Smooth muscle cell (in vitro differentiated cells): Measurements from ENCODE around the gene LEMD2. TPM values are rescaled to one million over a fixed set of nuclear protein-coding genes. Genes with fewer than 3 reads are reported as not detected.

Source experiments
- DNase-seq: peaks from one replicate; lab custom pipeline; 2025; ENCODE audit not compliant: unreplicated experiment; lab: John Stamatoyannopoulos, UW
- H2AFZ ChIP-seq: fragments of 200-600 bp; sonication (generic); 2 replicates; pipeline ENCODE4 v1.6.0; 2016; ENCODE audit warnings: antibody characterized with exemption, low read depth, mild to moderate bottlenecking
- H3F3A ChIP-seq: fragments of 200-600 bp; sonication (generic); 2 replicates; pipeline ENCODE4 v1.6.0; 2017; ENCODE audit warnings: antibody characterized with exemption, low read depth
- H3K27ac ChIP-seq: fragments of 200-600 bp; sonication (generic); 2 replicates; pipeline ENCODE4 v1.5.1; 2016; ENCODE audit warnings: low read depth, mild to moderate bottlenecking
- H3K27me3 ChIP-seq: fragments of 200-600 bp; sonication (generic); 2 replicates; pipeline ENCODE4 v1.6.1; 2016; ENCODE audit warnings: low read depth, mild to moderate bottlenecking
- H3K36me3 ChIP-seq: fragments of 200-600 bp; sonication (generic); 2 replicates; pipeline ENCODE4 v1.5.1; 2016; ENCODE audit warnings: low read depth
- H3K4me1 ChIP-seq: fragments of 200-600 bp; sonication (generic); 2 replicates; pipeline ENCODE4 v1.5.1; 2016; ENCODE audit warnings: low read depth
- H3K4me2 ChIP-seq: fragments of 200-600 bp; sonication (generic); 2 replicates; pipeline ENCODE4 v1.6.0; 2016; ENCODE audit warnings: mild to moderate bottlenecking
- H3K4me3 ChIP-seq: fragments of 200-600 bp; sonication (generic); 2 replicates; pipeline ENCODE4 v1.5.1; 2016; ENCODE audit warnings: mild to moderate bottlenecking
- H3K79me2 ChIP-seq: fragments of 200-600 bp; sonication (generic); 2 replicates; pipeline ENCODE4 v1.6.0; 2016; ENCODE audit warnings: low read depth, mild to moderate bottlenecking
- H3K9ac ChIP-seq: fragments of 200-600 bp; sonication (generic); 2 replicates; pipeline ENCODE4 v1.6.0; 2016; ENCODE audit warnings: low read depth
- H3K9me3 ChIP-seq: fragments of 200-600 bp; sonication (generic); replicated peaks from 2 replicates; pipeline ENCODE4 v1.5.1; 2016; ENCODE audit warnings: low read depth
- H4K20me1 ChIP-seq: fragments of 200-600 bp; sonication (generic); 2 replicates; pipeline ENCODE4 v1.6.0; 2016; ENCODE audit warnings: low read depth
- CTCF ChIP-seq: fragments of 200-600 bp; sonication (generic); IDR thresholded peaks from 2 replicates; pipeline ENCODE4 v1.5.1; 2017; ENCODE audit warnings: borderline replicate concordance, mild to moderate bottlenecking, antibody characterized with exemption; ENCODE audit not compliant: insufficient read depth, poor library complexity, severe bottlenecking
- WGBS: methylation state at CpG from one replicate; pipeline ENCODE4 v1.1.7; 2016; ENCODE audit warnings: low lambda C conversion rate; 5-methylcytosine and 5-hydroxymethylcytosine counted together
- polyA plus RNA-seq: library from polyadenylated mRNA; unstranded; fragments of >200 nt; fragmentation: Nextera tagmentation; extraction: Ambion mirVana; gene quantifications from 2 replicates; pipeline ENCODE4 v1.2.1, GENCODE V29; 2016
- total RNA-seq: library from RNA; depleted of rRNA; stranded (reverse); fragments of >200 nt; gene quantifications from 2 replicates; pipeline ENCODE4 v1.2.3, GENCODE V29; 2014

LEMD2 gene
- total and polyA plus RNA-seq, 2 experiments from 2014 or later = 48.8 to 87.3 TPM

- Histone ChIP-seq H3K27me3 (no peaks in the 10 kb centered on the region), H3K4me1 (peaks cover 23% of the 10 kb centered on the region), H4K20me1 (peaks cover 10% of the 10 kb centered on the region), H3K27ac (no peak overlapping the region), H3K36me3 (no peaks in the 10 kb centered on the region), H3K79me2 (no peaks in the 10 kb centered on the region), H3K9ac (no peak overlapping the region), H3F3A (peaks cover 19% of the 10 kb centered on the region), H3K4me3 (no peak overlapping the region), H2AFZ (no peak overlapping the region), H3K4me2 (no peak overlapping the region), H3K9me3 (no peaks in the 10 kb centered on the region)
- WGBS = 96% methylated on average over 10 of the region's 10 CpGs
- DNase-seq = no peak
- TF ChIP-seq CTCF = no peak
These were observed 19.6 kb downstream of the LEMD2 start for GRCh38 chr6:33769248-33769821.

GRCh38 chr6:33768644-33769120, 20.2 kb downstream of the LEMD2 start:
- peak overlapping the region; percentile 37 for H2AFZ ChIP-seq
- H3K9ac ChIP-seq = no peak overlapping the region
- peaks cover 16% of the 10 kb centered on the region for H3F3A ChIP-seq
- 34% methylated on average over 7 of the region's 7 CpGs for WGBS
- DNase-seq = peak; percentile 65
- no peaks in the 10 kb centered on the region for H3K27me3 ChIP-seq
- H3K9me3 ChIP-seq = no peaks in the 10 kb centered on the region
- peak; percentile 86 for TF ChIP-seq CTCF
- H3K4me1 ChIP-seq = peaks cover 23% of the 10 kb centered on the region
- no peaks in the 10 kb centered on the region for H3K79me2 ChIP-seq
- no peak overlapping the region for H3K4me2 ChIP-seq
- peaks cover 10% of the 10 kb centered on the region for H4K20me1 ChIP-seq
- no peak overlapping the region for H3K27ac ChIP-seq
- no peak overlapping the region for H3K4me3 ChIP-seq
- no peaks in the 10 kb centered on the region for H3K36me3 ChIP-seq

GRCh38 chr6:33766921-33767907, 21.7 kb downstream of the LEMD2 start:
- no peak overlapping the region for H3K4me3 ChIP-seq
- H3K79me2 ChIP-seq = no peaks in the 10 kb centered on the region
- peaks cover 23% of the 10 kb centered on the region for H3K4me1 ChIP-seq
- H3F3A ChIP-seq = peaks cover 14% of the 10 kb centered on the region
- DNase-seq = no peak
- H3K9ac ChIP-seq = no peak overlapping the region
- H2AFZ ChIP-seq = no peak overlapping the region
- H4K20me1 ChIP-seq = no peaks in the 10 kb centered on the region
- no peak overlapping the region for H3K4me2 ChIP-seq
- H3K27ac ChIP-seq = no peak overlapping the region
- no peaks in the 10 kb centered on the region for H3K27me3 ChIP-seq
- H3K36me3 ChIP-seq = no peaks in the 10 kb centered on the region
- H3K9me3 ChIP-seq = no peaks in the 10 kb centered on the region
- no peak for TF ChIP-seq CTCF
- 77% methylated on average over 11 of the region's 11 CpGs for WGBS
